Measurements from ENCODE around the gene CHMP4B.

DNA sequence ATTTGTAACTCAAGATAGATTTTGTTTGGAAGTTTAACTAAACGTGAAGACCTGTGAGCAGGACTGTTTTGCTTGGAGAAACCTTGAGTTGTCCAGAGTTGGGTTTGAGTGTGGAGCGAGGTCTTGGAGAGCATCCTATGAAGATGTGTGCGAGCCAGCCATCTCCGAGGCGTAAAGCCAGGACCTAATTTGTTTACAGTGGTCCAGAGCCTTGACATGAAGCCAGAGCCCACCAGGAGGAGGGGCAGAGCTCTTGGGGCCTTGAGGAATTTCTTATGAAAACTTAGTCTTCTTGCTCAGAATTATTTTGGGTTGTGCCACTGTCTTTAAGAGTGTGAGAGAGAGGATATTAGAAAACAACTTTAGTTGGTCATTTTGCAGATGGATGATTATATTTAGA lies 6.3 kb downstream of the CHMP4B start:
- TF ChIP-seq CTCF (IDR thresholded peaks at IDR 0.05) (no peak), EZH2 (IDR thresholded peaks at IDR 0.05; ENCODE audit: borderline replicate concordance, insufficient read depth, low read depth, low read length, poor library complexity, severe bottlenecking) (no peak)

Measured in B cell (primary cell).